ENCODE results near the gene PRR5L.

PRR5L gene

GRCh38 chr11:36394056-36394455 lies 98.0 kb downstream of the PRR5L start:
- H3K9me3 Mint-ChIP-seq, result peaks cover 4% of the 10 kb centered on the region
- peaks cover 38% of the 10 kb centered on the region for H3K36me3 Mint-ChIP-seq (ENCODE audit: low read depth)
- TF ChIP-seq, protein P1, sequence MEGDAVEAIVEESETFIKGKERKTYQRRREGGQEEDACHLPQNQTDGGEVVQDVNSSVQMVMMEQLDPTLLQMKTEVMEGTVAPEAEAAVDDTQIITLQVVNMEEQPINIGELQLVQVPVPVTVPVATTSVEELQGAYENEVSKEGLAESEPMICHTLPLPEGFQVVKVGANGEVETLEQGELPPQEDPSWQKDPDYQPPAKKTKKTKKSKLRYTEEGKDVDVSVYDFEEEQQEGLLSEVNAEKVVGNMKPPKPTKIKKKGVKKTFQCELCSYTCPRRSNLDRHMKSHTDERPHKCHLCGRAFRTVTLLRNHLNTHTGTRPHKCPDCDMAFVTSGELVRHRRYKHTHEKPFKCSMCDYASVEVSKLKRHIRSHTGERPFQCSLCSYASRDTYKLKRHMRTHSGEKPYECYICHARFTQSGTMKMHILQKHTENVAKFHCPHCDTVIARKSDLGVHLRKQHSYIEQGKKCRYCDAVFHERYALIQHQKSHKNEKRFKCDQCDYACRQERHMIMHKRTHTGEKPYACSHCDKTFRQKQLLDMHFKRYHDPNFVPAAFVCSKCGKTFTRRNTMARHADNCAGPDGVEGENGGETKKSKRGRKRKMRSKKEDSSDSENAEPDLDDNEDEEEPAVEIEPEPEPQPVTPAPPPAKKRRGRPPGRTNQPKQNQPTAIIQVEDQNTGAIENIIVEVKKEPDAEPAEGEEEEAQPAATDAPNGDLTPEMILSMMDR (IDR thresholded peaks at IDR 0.05), result no peak
- H3K4me1 Mint-ChIP-seq, result peaks cover 8% of the 10 kb centered on the region
- H3K4me3 Mint-ChIP-seq, result no peak overlapping the region
- no peak for DNase-seq
- peaks cover 5% of the 10 kb centered on the region for H3K27me3 Mint-ChIP-seq (ENCODE audit: low read depth, poor library complexity)
- H3K27ac Mint-ChIP-seq, result no peak overlapping the region

GRCh38 chr11:36394926-36395325 lies 98.8 kb downstream of the PRR5L start:
- TF ChIP-seq, protein P1 (IDR thresholded peaks at IDR 0.05), result no peak
- H3K27me3 Mint-ChIP-seq (ENCODE audit: low read depth, poor library complexity), result peaks cover 4% of the 10 kb centered on the region

DNA sequence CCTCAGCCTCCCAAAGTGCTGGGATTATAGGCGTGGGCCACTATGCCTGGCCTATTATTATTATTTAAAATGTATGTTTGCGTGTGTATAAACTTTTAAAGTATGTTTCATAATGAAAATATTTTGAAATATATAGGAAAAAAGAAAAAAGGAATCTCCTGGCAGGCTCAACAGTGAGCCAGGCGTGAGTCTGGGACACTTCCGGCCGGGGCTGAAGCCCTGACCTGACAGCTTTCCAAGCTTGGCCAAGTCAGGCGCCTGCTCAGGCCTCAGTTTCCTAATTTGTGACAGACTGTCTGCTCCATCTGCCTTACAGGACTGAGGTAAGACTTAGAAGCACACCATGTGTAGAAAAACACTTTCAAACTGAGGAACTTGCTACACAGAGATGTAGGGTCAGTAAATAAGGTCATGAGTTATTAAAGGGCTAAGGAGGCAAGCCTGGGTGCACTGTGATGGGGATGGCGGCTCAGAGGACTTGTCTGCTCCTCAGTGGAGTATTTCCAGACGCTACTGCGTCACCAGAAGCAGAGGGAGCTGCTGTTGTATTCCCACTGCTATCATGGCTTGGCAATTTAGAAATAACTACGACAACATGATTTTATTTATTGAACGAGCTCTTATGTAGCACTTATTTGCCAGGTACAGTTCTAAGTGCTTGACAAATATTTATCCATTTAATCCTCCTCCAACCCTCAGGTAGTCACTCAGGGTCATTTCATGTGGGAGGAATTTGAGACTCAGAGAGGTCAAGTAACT lies 100.1 kb downstream of the PRR5L start:
- Mint-ChIP-seq H3K36me3 (ENCODE audit: low read depth) (peaks cover 44% of the 10 kb centered on the region), H3K9me3 (peaks cover 4% of the 10 kb centered on the region), H3K4me1 (peaks cover 2% of the 10 kb centered on the region), H3K27me3 (ENCODE audit: low read depth, poor library complexity) (no peaks in the 10 kb centered on the region), H3K27ac (no peak overlapping the region), H3K4me3 (no peak overlapping the region)
- TF ChIP-seq, protein P1 (IDR thresholded peaks at IDR 0.05), result no peak
- no peak for DNase-seq

More at GRCh38 chr11:36394926-36395325, 98.8 kb downstream of the PRR5L start:
- no peak overlapping the region for H3K27ac Mint-ChIP-seq
- peaks cover 4% of the 10 kb centered on the region for H3K9me3 Mint-ChIP-seq
- H3K4me3 Mint-ChIP-seq, result no peak overlapping the region
- H3K36me3 Mint-ChIP-seq (ENCODE audit: low read depth), result peaks cover 40% of the 10 kb centered on the region
- no peak for DNase-seq
- H3K4me1 Mint-ChIP-seq, result peaks cover 8% of the 10 kb centered on the region

DNA sequence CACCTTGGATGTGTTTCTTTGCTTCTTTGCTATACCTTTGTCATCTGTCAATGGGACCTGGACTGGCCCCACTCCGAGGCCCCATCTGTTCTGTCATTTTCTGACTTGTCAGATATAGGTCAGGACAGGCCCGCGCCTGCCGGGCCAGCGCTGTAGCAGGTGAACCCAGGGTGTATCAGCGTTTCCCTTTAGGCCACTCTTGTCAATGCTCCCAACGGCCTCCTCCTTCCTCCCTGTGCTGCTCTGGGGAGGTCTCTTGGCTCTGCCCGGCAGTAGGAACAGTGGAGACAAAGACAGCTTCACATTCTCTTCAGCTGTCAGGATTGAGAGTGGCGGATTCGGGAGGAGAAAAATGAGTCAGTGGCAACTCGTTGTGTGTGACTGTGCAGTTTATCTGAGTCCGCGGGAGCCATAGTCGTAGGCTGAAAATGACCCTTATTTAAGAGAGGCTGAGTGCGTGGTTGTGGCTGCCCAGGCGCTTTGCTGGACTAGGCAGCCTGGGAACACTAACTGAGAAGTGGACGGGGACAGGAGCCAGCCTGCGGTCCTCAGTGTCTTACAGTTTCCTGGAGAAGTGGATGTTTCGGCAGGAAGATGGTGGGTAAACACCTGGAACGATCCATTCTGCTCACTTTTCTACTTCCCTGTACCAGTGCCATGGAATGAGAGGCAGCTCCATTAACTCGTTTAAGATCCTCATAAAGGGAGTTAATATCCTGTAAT lies 102.3 kb downstream of the PRR5L start:
- Mint-ChIP-seq H3K27me3 (ENCODE audit: low read depth, poor library complexity) (no peaks in the 10 kb centered on the region), H3K4me3 (no peak overlapping the region), H3K9me3 (peaks cover 4% of the 10 kb centered on the region), H3K27ac (peak overlapping the region; percentile 87), H3K36me3 (ENCODE audit: low read depth) (peaks cover 32% of the 10 kb centered on the region), H3K4me1 (no peaks in the 10 kb centered on the region)
- TF ChIP-seq, protein P1 (IDR thresholded peaks at IDR 0.05), result no peak
- no peak for DNase-seq

GRCh38 chr11:36399236-36399635 lies 103.1 kb downstream of the PRR5L start:
- Mint-ChIP-seq H3K4me1 (no peaks in the 10 kb centered on the region), H3K36me3 (ENCODE audit: low read depth) (peaks cover 31% of the 10 kb centered on the region), H3K9me3 (no peaks in the 10 kb centered on the region), H3K27me3 (ENCODE audit: low read depth, poor library complexity) (no peaks in the 10 kb centered on the region), H3K27ac (no peak overlapping the region), H3K4me3 (no peak overlapping the region)
- DNase-seq, result no peak
- TF ChIP-seq, protein P1 (IDR thresholded peaks at IDR 0.05), result no peak
